ENCODE data around the gene AMHR2. TPM values are rescaled to one million over a fixed set of nuclear protein-coding genes. Genes with fewer than 3 reads are reported as not detected.

AMHR2 gene
- total and polyA plus RNA-seq, 2 experiments from 2014 or later = 0.24 TPM; not detected in 1

DNA sequence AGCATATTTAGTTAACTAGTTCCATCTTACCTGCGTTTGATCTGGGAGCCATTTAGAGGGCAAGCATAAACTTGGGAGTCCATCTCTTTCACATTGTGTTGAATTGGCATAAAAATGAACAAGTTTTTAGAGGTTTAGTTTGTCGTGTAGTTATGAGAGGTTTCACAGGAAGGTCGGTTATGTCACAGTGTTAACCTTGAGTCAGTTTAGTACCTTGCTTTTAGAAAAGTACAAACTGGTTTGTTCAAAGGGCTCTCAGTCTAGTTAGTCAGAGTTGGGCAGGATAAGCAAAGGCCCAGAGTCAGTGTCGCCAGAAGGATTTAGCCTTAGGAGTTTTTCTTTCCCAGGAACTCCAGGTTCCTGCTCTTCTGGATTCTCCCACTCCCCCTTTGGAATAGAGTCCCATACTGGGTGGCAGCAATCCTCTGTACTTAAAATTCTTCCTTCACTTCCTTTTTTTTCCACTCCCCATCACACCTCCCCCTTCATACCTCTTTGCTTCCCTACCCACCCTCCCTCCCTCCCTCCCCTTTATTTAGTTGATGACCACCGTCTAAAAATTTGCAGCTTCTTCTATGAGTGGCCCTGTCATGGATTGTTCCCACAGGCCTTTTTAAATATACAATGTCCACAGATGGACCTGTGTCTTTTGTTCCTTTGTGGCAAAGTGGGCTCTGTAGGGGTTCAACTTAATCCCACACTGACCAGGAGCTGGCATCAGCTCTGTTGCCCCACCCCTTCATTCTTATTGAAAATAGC, 40.3 kb downstream of the AMHR2 start:
- TF ChIP-seq, protein P1, sequence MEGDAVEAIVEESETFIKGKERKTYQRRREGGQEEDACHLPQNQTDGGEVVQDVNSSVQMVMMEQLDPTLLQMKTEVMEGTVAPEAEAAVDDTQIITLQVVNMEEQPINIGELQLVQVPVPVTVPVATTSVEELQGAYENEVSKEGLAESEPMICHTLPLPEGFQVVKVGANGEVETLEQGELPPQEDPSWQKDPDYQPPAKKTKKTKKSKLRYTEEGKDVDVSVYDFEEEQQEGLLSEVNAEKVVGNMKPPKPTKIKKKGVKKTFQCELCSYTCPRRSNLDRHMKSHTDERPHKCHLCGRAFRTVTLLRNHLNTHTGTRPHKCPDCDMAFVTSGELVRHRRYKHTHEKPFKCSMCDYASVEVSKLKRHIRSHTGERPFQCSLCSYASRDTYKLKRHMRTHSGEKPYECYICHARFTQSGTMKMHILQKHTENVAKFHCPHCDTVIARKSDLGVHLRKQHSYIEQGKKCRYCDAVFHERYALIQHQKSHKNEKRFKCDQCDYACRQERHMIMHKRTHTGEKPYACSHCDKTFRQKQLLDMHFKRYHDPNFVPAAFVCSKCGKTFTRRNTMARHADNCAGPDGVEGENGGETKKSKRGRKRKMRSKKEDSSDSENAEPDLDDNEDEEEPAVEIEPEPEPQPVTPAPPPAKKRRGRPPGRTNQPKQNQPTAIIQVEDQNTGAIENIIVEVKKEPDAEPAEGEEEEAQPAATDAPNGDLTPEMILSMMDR (conservative IDR thresholded peaks at IDR 0.05; ENCODE audit: low read depth in 2 of 2) = no peak
- TF ChIP-seq REST (IDR thresholded peaks at IDR 0.05; ENCODE audit: unreplicated experiment) (no peak), POLR2AphosphoS5 (IDR thresholded peaks at IDR 0.05; ENCODE audit: low read depth) (no peak), ZNF114 (CRISPR knock-in tag; IDR thresholded peaks at IDR 0.05) (no peak), STAT1 (IDR thresholded peaks at IDR 0.05; ENCODE audit: unreplicated experiment) (no peak), EZH2phosphoT487 (IDR thresholded peaks at IDR 0.05; ENCODE audit: unreplicated experiment) (no peak), JUNB (IDR thresholded peaks at IDR 0.05; ENCODE audit: unreplicated experiment) (no peak)
- TF ChIP-seq, protein P2, sequence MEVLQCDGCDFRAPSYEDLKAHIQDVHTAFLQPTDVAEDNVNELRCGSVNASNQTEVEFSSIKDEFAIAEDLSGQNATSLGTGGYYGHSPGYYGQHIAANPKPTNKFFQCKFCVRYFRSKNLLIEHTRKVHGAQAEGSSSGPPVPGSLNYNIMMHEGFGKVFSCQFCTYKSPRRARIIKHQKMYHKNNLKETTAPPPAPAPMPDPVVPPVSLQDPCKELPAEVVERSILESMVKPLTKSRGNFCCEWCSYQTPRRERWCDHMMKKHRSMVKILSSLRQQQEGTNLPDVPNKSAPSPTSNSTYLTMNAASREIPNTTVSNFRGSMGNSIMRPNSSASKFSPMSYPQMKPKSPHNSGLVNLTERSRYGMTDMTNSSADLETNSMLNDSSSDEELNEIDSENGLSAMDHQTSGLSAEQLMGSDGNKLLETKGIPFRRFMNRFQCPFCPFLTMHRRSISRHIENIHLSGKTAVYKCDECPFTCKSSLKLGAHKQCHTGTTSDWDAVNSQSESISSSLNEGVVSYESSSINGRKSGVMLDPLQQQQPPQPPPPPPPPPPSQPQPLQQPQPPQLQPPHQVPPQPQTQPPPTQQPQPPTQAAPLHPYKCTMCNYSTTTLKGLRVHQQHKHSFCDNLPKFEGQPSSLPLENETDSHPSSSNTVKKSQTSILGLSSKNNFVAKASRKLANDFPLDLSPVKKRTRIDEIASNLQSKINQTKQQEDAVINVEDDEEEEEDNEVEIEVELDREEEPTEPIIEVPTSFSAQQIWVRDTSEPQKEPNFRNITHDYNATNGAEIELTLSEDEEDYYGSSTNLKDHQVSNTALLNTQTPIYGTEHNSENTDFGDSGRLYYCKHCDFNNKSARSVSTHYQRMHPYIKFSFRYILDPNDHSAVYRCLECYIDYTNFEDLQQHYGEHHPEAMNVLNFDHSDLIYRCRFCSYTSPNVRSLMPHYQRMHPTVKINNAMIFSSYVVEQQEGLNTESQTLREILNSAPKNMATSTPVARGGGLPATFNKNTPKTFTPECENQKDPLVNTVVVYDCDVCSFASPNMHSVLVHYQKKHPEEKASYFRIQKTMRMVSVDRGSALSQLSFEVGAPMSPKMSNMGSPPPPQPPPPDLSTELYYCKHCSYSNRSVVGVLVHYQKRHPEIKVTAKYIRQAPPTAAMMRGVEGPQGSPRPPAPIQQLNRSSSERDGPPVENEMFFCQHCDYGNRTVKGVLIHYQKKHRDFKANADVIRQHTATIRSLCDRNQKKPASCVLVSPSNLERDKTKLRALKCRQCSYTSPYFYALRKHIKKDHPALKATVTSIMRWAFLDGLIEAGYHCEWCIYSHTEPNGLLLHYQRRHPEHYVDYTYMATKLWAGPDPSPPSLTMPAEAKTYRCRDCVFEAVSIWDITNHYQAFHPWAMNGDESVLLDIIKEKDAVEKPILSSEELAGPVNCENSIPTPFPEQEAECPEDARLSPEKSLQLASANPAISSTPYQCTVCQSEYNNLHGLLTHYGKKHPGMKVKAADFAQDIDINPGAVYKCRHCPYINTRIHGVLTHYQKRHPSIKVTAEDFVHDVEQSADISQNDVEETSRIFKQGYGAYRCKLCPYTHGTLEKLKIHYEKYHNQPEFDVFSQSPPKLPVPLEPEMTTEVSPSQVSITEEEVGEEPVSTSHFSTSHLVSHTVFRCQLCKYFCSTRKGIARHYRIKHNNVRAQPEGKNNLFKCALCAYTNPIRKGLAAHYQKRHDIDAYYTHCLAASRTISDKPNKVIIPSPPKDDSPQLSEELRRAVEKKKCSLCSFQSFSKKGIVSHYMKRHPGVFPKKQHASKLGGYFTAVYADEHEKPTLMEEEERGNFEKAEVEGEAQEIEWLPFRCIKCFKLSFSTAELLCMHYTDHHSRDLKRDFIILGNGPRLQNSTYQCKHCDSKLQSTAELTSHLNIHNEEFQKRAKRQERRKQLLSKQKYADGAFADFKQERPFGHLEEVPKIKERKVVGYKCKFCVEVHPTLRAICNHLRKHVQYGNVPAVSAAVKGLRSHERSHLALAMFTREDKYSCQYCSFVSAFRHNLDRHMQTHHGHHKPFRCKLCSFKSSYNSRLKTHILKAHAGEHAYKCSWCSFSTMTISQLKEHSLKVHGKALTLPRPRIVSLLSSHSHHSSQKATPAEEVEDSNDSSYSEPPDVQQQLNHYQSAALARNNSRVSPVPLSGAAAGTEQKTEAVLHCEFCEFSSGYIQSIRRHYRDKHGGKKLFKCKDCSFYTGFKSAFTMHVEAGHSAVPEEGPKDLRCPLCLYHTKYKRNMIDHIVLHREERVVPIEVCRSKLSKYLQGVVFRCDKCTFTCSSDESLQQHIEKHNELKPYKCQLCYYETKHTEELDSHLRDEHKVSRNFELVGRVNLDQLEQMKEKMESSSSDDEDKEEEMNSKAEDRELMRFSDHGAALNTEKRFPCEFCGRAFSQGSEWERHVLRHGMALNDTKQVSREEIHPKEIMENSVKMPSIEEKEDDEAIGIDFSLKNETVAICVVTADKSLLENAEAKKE (CRISPR knock-in tag; IDR thresholded peaks at IDR 0.05) = no peak
- no peak overlapping the region for H3K4me3 Mint-ChIP-seq
- Histone ChIP-seq H3K36me3 (ENCODE audit: insufficient read depth) (peaks cover 97% of the 10 kb centered on the region), H2AFZ (no peak overlapping the region), H3K27ac (ENCODE audit: low read depth) (peak overlapping the region; percentile 67), H3F3A (replicated peaks; ENCODE audit: low read depth) (peaks cover 68% of the 10 kb centered on the region), H3K4me3 (no peak overlapping the region), H3K4me1 (ENCODE audit: insufficient read depth) (peaks cover 11% of the 10 kb centered on the region; the same call in 1 of the 2 replicates), H4K20me1 (replicated peaks; ENCODE audit: insufficient read depth) (peaks cover 91% of the 10 kb centered on the region), H3K79me2 (replicated peaks; ENCODE audit: insufficient read depth) (peaks cover 95% of the 10 kb centered on the region), H3K4me2 (no peak overlapping the region), H3K9me2 (ENCODE audit: insufficient read depth) (no peaks in the 10 kb centered on the region), H3K27me3 (ENCODE audit: insufficient read depth) (no peaks in the 10 kb centered on the region)
- H3K27me3 Mint-ChIP-seq (ENCODE audit: insufficient read depth, low read depth, poor library complexity) = peaks cover 2% of the 10 kb centered on the region
- ATAC-seq (peak; percentile 14), DNase-seq (ENCODE audit: low spot score) (no peak)
- H3K36me3 Mint-ChIP-seq (ENCODE audit: low read depth) = peaks cover 100% of the 10 kb centered on the region
- 0 out of 2 replicates have a peak overlapping the region, but pooled peaks have one; percentile 16 for H3K27ac Mint-ChIP-seq
- no peaks in the 10 kb centered on the region for H3K9me3 Mint-ChIP-seq
- H3K4me1 Mint-ChIP-seq = peaks cover 52% of the 10 kb centered on the region
